NCI-H2196 (cell line): ENCODE measurements around the gene DTNBP1.
A peak's percentile ranks its signal among the peaks of the same experiment; 100 is the strongest.

ENCODE experiments used
- DNase-seq: peaks from one replicate; lab custom pipeline; 2025; ENCODE audit not compliant: unreplicated experiment; lab: John Stamatoyannopoulos, UW

The DTNBP1 gene

DNA sequence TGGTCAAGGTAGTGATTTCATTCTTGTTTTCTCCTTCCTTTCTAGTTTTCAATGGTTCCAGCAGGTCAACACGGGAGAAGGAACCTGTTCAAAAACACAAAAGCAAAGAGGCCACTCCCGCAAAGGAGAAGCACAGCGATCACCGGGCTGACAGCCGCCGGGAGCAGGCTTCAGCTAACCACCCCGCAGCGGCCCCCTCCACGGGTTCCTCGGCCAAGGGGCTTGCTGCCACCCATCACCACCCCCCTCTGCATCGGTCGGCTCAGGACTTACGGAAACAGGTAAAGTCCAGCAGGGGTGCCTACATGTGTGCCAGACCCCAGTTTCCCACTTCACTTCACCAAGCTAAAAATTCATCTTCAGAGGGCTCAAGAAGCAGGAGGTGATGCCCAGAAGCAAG lies 175.6 kb downstream of the DTNBP1 start:
- no peak for DNase-seq

DNA sequence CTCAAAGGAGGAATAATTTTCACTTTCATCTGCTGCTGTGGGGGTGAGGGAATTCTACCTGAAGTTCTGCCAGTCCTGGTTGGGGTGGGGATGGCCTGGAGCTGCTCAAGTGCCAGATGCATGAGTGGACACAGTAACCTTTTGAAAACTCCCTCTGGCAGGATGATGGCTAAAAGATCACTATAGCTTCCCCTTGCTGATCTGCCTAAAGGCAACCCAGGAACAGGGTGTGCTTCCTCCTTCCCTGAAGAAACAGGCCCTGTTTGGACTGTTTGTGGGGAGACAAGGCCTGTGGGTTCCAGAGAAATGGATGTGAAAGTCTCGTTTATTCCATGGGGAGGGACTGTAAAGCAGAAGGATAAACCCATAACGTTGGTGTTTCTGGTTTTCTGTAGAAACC lies 176.9 kb downstream of the DTNBP1 start:
- no peak for DNase-seq

DNA sequence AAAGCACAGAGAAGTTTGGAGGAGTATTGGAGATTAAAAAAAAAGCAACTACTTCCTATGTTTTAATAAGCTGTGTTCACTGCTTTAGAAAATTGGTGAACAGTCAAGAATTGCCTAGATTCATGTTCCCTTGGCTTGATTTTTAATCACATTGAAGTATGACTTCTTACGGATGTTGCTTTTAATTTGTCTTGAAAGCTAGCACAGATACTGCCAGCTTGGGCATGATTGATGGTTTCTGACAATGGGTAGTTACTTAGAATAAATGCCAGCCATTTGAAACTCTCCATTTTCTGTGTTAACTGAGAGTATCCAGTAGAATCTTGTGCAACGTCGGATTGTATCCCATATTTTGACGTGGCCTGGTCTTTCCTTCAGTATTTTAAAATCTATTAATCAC lies 178.0 kb downstream of the DTNBP1 start:
- DNase-seq, result no peak

DNA sequence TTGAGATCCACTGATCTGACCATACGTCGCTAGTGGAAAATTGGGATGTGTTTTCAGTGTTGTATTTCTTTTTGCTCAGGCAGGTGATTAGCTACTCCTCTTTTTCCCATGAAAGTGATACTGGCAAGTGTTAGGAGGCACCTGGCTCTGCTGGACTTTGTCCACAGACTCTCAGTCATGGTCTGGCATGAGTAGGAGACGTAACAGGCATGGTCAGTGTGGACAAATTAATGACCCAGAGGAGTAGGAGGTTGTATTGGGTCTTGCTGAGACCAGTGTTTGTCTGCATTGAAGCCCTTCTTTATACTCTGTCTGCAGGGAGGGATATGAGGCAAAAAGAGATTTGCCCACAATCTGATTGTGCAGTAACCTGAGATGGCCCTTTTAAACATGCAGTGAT lies 178.7 kb downstream of the DTNBP1 start:
- peak; percentile 59 for DNase-seq

DNA sequence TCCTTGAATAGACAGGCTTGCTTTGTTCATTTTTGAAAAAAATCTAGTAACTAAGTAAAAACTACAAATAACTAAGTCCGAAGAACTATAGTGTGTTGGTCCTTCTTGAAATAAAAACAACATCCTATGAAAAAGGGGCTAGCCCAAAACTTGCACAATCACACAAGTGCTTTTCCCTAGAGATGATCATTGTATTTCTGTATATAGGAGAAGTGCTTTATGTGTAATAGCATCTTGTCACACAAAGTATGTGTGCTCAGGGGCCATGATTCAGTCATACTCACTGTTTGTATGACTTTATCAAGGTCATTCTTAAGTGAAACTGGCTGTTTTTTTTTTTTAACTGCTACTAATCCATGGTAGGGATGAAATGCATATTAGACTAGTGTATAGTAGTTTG lies 179.8 kb downstream of the DTNBP1 start:
- DNase-seq, result no peak

DNA sequence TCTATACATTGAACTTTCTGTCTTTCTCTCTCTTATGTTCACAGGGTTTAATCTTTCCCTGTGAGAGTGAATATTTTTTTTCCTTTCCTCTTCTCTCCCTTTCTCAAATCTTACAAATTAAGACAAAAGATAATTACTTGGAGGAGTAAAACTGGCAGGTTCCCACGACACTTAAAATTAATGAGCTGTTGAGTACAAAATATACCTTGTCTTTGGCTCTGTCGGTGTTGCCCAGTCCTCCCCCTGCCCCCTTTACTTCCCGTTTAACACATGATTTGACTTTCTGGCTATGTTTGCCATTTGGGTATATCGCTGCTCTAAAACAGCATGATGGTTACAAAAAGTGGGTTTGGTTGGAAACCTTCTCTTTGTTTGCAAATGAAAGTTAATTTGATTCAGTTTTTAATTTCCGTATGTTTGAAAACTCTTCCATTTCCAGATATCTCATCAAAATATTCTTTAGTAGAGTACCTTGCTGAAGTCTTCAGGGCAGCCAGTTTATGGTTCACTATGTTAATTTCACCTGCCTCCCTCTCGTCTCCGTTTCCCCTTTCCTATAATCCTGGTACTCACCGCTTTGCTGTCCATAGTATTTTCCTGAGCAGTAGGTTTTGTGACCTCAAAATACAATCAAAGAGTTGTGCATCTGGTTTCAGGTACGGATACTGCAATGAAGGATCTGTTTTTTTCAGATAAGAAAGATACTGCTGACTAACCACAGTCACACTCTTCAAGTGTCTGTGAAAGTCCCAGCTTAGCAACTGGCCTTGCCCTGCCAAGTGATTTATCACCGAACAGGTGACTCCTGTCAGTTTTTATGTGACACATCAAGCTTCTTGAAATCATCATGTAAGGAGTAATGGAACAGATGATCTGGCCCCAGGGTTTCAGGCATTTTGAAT lies 181.2 kb downstream of the DTNBP1 start:
- DNase-seq, result no peak

DNA sequence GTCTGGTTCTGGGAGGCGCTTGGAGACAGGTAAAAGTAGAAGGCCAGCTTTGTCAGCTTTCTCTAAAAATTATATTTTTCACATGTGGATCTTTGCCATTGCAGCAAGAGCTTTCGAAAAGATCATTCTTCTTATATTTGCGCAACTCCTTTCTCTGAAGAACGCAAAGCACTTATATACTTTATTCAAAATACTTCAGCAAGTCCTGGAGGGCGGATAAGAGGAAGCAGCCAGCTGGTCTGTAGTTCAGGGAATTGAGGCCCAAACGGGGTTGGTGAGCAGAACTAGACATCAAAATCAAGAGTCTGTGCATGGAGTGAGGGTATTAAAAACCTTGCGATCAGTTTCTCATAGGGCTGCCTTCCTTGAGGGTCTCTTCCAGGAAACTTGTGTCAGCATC lies 182.3 kb downstream of the DTNBP1 start:
- DNase-seq, result no peak

DNA sequence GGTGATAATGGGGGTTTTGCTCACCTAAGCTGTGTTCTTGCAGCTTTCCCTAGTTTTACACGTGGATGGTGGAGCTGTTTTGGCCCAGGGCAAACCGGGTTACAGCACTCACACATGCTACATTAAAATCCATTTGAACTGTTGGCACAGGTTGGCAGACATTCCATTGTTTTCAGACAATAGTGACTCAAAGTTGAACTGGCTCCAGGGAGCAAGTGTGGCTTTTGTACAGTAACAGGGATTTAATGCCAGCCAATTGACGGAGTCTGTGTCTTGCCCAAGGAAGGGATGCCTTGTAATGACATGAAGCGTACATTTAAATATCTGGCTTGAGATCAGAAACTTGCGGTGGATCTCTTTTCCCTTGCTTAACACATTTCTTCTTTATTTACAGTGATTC lies 183.1 kb downstream of the DTNBP1 start:
- no peak for DNase-seq

DNA sequence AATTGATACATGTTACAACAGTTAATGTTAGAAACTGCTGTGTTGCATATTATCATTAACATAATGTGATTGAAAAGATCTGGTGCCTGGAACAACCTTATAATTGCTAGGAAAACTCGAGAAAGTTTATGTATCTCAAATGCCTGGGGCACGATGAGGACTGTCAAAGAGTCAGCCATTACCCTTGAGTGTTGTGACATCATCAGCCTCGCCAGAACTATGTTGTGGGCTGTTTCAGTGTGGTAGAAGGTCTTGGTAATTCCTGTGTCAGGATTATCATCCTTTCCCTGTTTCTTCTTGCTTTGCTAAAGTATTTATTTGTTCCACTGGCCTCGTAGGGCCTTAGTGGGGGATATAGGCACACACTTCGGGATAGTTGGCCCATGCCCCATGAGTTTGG lies 185.1 kb downstream of the DTNBP1 start:
- no peak for DNase-seq

DNA sequence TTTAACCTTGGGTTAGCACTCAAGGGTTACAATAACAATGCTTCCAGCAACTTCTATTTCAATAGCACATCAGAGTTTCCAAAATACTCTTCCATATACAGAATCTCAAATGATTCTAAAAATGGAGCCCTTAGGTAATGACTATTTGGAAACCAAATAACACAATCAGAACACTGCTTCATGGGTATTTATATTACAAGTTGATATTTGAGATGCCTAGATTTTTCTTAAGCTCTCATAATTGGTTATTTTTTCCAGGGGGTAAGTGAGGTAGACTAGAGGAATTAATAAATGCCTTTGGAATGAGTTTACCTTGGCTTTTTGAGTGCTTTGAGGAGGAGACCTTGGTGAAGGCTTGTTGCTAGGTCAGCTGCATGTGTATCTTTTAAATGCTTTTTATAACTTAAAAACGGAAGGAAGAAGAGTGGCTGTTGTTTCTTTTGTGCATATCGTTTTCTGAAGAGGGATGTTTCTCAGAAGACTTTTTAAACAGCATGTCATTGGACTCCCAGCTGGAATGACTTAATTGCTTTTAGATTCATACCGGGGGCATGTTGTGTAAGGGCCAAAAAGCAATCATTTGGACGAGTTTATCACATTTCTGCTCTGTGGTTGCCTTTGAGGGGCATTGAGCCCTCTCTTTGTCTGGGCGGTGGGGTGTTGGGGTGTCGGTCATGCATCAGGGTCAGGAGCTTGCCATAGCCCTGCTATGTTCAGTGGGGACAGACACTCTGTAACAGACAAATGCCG lies 186.0 kb downstream of the DTNBP1 start:
- DNase-seq, result no peak

DNA sequence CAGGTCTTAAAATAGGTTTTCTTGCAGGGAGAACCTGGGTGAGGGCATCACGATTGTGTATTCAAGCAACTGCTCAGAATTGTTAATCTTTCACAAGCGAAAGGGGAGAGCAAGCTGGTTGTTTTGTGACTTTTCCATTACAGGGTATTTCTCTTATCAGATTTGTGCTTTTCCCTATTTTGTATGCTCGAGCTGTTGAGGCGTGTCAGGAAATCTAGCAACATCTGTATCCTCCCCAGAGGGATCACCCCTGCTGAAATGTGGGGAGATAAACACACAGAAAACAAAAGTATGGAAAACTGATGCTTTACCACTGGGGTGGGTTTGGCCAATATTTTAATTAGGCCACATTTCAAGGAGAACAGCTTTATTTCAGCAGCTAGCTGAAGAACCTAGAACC lies 187.0 kb downstream of the DTNBP1 start:
- DNase-seq, result no peak

DNA sequence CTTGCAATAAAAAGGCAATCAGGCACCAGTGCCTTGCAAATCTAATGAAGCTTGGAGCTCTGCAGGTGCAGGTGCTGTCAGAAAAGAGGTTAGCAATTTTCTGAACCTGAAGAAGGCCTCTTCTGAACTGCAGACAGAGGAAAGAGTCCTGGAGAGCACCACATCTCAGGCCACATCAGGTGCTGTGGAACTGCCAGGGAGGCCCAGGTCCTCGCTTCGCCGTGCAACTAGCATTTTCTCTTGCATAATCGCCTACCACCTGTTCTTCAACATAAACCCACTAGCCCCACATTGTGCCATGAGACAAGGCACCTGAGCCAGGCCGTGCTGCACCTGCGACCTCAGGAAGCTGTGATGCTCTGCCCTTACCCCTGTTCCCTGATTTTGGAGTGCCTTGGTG lies 187.6 kb downstream of the DTNBP1 start:
- no peak for DNase-seq

DNA sequence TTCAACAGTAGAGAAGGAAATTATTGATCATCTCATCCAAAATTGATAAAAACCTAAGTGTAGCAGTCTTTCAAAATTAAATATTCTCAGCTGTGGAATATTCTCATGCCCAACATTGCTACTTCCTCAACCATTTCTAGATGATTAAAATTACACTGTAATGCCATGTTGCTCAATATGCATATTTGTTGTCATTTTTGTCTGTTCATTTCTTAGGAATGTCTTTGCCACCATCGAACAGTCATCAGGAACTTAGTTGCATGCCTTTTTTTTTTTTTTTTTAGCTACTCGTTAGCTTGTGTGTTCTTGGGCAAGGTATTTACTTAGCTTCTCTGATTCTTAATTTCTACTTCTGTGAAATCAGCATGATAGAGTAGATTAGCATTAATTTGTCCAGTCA lies 188.6 kb downstream of the DTNBP1 start:
- DNase-seq, result no peak

DNA sequence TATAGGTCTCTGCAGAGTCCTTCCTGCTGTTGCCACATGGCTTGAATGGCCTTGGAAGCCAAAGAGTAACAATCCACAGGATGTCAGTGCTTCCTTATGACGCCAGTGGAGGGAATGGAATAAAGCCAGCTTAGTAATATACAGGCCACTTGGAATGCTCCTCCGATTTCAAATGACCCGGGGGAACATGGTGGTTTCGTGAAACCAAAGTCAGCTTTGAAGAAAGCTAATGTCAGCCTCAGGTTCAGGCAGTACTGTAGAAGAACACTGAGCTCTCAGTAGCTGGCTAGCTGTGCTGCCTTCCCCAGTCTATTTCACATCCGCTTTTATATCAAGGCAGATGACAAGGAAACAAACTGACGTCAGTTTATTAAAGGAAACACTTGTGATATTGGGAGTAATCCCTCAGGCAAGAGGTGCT lies 189.1 kb downstream of the DTNBP1 start:
- DNase-seq, result no peak

DNA sequence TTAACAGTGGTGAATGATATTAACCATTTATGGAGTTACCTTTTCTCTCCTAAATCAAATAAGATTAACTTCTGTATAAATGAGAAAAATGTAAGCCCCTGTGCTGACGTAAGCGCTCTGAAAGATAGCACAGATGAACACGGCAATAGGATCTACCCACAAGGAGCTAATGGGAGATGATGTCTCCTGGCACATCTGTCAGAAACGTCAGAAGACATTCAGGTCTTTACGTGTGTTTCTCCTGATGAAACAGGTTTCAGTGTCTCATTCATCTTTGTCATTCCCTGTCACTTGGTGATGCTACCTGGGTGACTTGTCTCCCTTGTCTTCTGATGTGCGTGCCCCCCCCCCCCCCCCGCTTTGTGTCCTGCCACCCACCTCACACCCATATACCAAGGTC lies 189.7 kb downstream of the DTNBP1 start:
- DNase-seq, result no peak
